ENCODE results near the gene IGDCC3.

Gene IGDCC3

DNA sequence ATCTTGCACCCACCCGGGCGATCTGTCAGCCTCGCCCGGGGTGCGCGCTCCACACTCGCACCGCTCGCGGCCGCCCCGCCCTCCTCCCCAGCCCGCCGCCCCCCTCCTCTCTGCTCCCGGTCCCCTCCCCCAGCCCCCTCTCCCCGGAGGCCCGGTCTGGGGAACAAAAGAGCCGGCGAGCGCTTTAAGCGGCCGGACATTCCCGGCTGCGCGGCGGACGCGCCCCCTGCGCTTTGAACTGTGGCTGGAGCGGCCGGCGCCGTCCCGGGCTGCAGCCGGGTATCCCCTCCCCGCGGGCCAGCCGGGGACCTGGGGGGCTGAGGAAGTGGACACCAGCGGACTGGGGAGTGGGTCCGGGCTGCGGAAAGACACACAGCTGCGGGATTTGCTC is at the start of gene IGDCC3:
IGDCC3 (minus strand) TSS at position 27 of the 391 bp plus-strand sequence. CDS start 214 bp downstream, outside the sequence.
- peak; percentile 36 for DNase-seq

DNA sequence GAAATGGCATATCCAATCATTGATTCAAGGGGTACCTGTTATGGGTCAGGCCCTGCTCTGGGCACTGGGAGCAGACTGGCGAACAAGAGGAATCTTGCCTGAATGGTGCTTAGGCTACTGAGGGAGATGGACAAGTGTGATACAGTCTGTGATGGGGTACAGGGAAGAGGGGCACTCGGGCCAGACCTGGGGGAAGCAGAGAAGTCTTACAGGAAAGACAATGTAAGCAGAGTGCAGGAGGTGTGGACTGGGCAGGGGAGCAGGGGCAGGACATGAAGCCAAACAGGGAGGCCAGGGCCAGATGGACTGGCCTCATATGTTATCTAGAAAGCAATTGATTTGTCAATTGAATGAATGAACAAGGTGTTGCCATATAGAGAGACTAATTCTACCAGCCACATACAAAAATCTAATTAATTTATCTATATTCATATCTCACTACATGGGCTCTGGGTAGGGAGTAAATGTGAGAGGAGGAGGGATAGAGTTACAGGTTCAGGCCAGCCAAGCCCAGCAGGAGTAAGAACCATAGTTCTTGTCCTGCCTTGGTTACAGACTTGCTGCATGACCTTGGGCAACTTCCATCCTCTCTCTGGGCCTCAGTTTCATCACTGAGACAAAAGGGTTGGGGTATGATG is 48.5 kb upstream of the IGDCC3 start:
- no peak for DNase-seq

DNA sequence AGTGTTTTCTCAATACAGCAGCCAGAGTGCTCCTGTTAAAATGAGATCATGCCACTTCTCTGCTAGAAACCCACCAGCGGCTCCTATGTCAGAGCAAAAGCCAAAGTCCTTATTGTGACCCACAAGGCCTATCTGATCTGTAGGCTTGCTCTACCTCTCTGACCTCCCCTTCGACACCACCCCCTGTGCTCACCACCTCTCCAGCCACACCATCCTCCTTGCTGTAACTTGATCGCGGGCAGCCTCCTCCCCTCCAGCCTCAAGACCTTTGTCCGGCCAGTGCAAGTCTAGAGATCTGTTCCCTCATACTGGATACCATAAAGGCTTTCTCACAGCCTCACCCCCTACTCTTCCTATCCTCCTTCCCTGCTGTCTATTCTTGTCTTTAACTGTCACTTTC is 46.9 kb upstream of the IGDCC3 start:
- DNase-seq, result no peak

DNA sequence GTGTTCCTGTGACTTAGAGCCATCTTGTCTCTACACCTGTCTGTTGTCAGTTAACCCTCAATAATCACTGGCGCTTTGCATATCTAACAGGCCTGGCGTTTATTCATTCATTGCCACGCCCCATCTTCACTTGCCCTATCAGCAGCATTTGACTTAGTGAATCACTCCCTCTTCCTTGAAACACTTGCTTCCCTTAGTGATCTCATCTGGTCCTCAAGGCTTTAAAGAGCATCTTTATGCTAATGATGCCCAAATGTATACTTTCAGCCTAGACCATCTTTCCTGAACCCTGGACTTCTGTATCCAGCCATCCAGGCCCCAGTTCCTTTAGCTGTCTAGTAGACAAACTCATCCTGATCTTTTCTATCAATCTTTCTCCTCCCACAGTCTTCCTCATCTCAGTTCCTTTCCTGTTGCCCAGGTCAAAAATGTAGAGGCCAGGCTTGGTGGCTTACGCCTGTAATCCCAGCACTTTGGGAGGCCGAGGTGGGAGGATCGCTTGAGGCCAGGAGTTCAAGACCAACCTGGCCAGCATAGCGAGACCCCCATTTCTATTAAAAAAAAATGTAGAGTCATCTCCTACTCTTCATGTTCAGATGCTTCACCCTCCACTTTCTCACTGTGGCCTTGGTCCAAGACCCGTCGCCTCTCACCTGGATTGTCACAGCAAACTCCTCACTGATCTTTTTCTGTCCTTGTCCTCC is 46.3 kb upstream of the IGDCC3 start:
- DNase-seq, result no peak

DNA sequence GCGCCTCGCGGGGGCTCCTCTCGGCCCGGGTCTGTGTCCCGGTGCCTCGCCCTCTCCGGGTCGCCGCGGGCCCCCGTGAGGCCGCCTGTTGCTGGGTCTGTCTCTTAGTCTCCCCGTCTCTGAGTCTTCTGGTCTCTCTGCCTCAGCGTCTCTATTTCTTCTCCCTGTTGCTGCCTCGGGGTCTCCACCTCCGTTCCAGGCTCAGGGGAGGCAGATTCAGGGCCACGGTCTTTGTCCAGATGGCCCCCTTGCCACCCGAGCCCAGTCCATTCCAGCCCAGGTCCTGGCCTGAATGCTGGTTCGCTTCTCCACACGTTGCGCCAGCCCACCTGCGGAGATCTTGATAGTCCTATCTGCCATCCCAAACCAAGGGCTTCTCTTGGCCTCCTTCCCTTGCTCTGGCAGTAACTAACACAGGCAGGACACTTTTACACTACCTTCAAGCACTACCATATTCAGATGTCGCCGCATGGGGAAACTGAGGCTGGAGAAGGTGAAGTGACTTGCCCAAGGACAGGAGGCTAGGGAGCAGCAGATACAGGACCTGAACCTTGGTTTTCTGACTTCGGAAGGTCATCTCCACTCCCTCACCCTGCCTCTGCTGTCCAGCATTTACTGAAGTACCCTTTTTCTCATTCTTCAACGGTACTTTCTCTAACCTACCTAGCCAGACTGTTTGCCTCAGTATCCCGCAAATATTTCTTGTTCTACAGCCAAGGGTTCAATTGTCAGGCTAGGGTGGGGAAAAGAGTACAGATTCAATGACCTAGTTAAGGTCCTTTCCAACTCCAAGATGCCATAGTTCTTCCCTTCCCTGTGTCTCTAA is 45.6 kb upstream of the IGDCC3 start:
- peak; percentile 4 for DNase-seq

DNA sequence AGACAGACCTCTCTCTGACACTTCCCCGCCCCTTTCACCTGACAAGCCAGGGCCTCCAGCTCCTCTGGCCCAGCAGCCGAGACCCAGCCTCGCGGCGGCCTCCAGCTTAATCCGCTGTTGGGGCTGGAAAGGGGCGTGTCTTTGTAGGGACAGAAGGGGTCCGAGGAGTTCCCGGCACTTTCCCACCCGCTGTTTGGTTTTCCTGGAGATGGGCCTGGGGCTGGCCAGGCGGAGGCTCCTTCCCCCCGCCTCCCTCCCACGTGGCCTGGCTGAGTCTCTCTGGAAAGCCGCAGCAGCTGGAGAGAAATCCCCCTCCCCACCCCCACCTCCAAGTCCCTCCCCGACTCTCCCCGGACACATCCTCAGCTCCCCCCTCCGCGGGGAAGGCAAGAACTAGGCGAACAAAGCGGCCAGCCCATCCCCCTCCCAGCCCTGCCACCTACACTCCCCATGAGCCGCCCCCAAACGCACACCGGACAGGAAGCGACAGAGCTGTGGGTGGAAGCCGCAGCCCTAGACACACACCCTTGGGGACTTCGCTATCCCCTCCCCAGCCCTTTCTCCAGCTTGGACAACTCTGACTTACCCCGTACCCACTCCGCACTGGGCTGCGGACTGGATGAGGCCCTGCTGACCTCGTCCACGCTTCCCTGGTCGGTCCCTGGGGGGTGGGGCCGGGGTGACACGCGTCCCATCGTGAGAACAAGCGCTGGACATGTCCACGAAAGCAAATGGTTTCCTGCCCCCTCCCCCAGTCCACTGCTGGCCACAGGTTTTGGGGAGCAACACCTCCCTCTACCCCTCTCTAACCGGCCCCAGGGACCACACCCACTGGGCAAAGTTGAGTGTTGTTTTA is 43.8 kb upstream of the IGDCC3 start:
- DNase-seq, result peak; percentile 38

DNA sequence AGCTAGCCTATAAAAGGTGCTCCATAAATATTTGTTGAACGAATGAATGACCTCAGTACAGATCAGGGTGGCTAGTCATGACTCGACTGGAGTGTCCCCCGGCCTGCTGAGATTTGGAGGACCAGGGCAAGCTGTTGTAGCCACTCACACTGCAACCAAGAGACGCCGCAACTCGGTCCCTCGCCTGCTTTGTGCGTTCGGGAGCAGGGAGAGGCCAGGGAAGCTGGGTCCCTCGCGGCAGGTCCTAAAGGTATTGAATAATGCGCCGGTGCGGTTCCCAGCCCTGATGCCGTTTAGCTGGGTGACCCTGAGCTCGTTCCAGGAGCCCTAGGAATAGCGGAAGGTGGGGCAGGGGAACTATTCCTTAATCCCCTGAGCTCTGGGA is 43.2 kb upstream of the IGDCC3 start:
- no peak for DNase-seq

DNA sequence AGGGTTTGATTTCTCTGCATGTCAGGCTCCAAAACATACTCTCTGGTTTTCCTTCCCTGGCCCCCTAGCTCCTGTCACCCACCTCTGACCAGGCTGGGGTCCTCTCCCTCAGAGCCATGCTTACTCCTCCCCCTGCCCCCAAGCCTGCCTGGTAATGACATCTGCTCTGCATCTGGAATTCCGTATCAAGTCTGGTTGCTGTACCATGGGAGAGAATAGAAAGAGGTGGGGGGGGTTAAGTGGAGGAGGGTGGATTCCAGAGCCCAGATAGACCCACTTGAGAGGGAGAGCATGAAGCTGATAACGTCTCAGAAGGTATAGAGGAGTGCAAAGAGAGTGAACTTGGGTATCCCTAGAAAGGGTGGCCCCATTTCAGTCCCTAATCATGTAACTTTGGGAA is 40.8 kb upstream of the IGDCC3 start:
- no peak for DNase-seq

DNA sequence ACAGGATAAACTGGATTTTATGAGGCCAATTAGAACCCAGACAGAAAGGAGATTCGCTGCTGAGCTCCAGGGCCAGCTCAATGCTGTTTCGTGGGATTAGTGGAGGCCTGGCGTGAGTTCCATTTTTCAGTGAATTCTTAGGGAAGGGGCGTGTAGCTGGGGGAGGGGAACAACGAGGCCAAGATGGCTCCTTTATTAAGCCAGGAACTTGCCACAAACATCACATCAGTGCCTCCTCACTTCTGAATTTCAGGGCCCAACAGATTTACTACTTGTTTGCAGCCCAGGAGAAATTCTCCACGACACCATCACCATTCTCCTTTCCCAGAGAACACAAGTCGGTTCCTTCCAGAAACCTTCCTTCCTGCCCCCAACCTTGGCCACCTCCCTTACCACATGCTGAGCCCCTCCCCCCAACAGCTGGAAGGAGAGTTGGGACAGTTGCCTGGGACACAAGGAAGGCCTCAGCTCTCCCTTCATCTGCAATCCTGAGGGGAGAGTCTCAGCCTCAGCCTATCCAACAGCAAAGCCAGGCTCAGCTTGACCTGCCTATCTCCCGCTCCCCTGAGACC is 39.1 kb upstream of the IGDCC3 start:
- DNase-seq, result no peak

DNA sequence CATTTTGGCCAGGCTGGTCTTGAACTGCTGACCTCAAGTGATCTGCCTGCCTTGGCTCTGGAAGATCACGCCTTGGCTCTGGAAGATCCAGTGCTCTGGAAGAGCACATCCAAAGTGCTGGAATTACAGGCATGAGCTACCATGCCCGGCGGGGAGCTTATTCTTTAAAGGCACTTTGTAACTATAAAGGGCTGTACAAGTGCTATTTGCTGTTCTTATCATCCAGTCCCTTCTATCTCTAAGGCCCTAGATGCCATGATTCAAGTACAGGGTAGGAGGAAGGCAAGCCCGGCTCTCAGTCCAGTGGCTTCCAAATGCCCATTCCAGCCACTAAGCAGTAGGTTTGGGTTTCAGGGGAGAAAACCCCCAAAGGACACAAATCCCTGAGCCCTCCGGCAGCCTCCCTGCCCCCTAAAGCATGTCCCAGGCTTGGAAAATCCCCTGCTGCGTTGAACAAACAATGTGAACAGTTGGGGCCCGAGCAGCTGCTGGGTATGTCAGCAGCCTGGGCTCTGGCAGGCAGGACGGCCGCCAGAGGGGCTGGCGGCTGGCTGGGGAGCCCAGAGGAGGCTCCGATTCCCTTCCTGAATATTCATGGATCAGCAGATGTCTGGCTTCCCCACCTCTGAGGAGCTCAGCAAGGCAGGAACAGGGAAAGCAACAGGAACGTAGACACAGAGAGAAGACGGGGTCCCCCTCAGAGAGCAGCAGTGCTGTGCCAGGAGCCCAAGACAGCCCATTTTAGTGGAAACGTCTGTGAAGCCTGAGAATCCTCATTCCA is 37.2 kb upstream of the IGDCC3 start:
- peak; percentile 90 for DNase-seq

DNA sequence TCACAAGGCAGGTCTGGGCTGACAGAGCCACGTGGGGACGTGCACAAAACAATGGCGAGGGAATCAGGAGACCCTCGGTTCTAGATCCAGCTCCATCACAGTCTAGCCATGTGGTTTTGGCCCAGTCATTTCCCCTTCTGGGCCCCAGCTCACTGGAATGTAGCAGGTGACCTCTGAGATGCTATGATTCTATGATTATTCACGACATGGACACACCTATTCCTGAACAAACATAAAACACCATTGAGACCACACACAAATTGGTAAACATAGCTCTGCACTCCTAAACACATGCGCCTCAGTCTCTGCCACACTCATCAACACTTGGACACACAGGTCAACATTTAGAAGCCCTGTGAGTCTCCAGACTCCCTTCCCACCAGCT is 36.0 kb upstream of the IGDCC3 start:
- no peak for DNase-seq

DNA sequence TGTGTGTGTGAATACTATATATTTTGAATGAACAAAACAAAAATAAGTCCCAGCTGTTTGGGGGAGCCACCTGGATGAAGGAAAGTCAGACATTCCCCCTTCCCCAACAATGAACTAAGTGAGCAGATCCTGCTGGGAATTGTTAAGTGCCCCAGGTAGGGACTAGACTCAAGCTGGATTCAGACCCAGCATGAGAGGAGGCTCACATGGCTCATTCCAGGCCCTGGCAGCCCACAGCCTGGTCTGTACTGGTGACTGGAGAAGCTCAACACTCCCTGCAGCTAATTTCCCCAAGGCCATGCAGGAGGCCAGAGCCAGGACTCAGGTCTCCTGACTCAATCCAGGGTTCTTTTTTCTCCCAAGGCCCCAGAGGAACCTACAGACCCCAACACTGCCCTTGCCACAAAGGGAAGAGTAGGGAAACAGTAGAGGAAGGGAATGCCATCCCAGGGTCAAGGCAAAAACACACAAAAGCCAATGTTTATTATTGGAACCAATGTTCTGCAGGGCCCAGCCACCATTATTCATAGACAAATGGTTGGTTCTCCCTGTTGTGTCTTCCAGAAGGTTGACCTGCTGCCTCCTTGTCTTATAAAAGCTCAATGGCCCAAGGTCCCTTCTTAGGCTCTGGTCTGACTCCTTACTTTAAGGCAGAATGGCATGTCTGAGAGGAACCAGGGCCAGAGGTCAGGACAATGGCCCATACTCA is 35.4 kb upstream of the IGDCC3 start:
- DNase-seq, result no peak

DNA sequence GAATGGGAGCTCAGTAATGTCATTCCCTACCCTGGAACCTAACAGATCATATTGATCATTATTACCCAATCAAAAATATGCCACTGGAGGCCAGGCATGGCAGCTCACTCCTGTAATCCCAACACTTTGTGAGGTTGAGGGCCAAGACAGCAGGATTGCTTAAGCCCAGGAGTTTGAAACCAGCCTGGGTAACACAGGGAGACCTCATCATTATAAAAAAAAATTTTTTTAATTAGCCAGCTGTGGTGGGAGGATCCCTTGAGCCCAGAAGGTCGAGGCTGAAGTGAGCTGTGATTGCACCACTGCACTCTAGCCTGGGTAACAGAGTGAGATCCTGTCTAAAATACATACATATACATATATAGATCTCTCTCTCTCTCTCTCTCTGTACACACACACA is 34.8 kb upstream of the IGDCC3 start:
- DNase-seq, result no peak

DNA sequence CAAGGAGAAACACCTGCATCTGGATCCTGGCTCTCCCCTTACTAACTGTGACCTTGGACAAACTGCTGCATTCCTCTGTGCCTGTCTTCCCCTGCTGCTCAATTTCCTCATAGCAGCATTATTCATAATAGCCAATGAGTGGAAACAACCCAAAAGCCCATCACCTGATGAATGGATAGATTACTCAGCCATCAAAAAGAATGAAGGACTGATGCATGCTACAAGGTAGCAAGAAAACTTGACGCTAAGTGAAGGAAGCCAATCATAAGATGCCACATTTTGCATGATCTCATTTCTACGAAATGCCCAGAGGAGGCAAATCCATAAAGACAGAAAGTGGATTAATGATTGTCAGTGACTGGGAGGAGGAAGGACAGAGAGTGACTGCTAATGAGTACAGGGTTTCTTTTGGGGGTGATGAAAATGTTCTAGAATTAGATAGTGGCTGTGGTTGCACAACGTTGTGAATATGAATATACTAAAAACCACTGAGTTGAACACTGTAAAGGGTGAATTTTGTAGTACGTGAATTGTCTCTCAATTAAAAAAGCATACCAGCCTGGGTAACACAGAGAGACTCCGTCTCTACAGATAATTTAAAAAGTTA is 33.8 kb upstream of the IGDCC3 start:
- DNase-seq, result no peak

DNA sequence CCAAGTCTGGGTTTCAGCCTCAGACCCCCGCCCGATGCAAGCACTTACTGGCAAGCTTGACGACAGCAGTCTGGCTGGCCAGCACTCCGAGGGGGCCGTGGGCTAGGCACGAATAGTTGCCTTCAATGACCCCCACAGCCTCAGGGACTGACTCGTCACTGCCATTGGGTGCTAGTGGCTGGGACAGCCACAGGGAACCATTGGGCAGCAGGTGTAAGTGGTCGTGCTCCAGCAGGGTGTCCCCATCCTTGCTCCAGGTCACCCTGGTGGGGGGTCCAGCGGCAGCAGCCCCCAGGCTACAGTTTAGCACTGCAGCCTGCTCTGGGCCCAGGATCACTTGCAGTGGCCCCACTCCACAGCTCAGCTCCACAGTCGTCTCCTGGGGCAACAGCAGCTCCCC is 33.2 kb upstream of the IGDCC3 start:
- DNase-seq, result no peak

DNA sequence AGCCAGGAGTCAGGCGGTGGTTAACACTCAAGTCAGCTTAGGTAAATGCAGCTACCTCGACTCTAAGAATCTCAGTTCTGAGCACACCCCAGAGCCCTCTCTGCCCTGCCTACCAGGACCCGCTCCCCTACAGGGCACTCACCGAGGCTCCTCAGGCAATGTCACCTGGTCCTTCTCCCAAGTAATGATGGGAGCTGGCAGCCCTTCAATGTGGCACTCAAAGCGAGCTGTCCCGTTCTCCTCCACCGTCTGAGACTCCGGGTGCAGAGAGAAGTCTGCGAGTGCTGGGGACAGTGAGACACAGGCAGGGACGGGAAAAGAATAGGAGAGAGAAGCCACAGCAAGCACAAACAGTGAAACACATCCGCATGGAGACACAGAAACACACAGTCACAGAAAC is 32.2 kb upstream of the IGDCC3 start:
- DNase-seq, result no peak

DNA sequence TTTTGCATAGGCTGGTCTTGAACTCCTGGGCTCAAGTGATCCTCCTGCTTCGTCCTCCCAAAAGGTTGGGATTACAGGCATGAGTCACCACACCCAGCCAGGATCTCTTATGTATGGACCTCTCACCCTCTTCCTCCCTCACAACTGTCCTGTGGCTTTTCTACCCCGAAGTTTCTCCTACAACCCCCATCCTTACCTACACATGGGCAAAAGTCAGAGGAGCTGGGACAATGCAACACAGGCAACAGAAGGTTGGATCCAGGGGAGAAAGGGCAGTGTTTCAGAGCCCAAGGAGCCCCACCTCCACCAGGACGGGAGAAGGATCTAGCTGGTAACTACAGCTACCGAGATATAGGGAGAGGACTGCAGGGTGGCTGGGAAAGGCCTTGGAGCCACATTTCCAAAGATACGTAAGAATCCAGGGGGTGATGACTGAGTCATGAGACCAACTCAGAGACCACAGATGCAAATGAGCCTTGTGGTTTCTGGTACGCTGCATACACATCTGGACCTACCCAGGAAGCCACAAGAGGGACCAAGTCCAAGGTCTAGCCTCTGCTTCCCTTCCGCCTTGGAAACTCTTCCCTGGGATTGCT is 31.3 kb upstream of the IGDCC3 start:
- DNase-seq, result no peak

DNA sequence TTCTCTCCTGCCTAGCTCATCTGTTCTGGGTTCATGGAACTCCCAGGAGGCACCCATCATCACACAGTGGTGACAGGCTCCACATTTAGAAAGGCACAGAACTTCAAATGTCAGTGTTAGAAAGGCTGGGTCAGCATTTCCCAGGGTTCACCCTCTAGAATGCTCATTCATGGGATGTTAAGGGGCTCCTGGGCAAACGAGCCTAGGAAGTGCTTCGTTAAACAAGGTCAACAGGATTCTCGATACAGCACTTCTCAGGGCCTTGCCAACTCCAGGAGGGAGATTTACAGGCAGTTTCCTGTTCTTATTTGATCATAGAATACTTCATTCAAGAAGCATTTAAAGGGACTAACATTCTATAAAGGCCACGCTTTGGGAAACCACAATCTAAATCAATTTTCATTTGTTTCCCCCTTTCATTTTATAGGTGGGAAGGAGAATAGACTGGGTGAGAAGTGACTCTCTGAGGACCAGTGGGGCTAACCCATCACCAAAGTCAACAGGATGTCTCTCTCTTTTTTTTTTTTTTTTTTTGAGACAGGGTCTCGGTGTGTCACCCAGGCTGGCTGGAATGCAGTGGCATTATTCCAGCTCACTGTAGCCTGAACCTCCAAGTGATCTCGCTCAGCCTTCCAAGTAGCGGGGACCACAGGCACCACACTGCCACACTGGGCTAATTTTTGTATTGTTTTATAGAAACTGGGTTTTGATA is 30.7 kb upstream of the IGDCC3 start:
- DNase-seq, result no peak

DNA sequence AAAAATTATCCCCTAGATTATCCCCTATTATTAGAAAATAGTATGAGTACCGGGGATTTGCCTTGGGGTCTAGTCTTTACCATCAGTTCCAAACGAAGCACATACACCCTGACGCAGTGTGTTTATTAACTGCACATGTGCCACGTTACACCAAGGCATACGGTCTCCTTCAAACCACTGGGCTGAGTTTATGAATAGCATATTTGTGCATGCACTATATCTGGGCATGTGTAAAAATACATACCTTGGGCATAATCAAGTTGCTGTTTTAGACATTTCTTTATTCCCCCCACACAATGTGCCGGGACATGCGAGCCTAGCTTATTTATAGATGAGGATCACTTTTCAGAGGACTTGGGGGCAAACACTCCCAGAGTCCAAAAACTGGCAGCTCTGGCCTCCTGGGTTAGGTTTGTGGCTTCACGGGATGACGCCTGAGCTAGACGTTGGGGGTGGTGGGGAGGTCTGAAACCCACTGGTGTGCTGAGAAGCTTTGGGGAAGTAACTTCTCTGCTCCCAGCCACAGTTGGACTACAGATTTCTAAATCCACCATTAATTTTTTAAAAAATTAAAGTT is 28.7 kb upstream of the IGDCC3 start:
- no peak for DNase-seq
